ENCODE measurements around the gene FMNL2.
A peak's percentile ranks its signal among the peaks of the same experiment; 100 is the strongest.

The FMNL2 gene

GRCh38 chr2:152309352-152310214 is 25.4 kb upstream of the FMNL2 start:
- H3K18ac ChIP-seq (ENCODE audit: low read depth in 1 of 2, low read length in 2 of 2): no peak overlapping the region
- H4K91ac ChIP-seq (ENCODE audit: low read length): no peak overlapping the region
- no peak overlapping the region for H3K4me3 ChIP-seq (ENCODE audit: insufficient read depth in 1 of 2, low read depth in 1 of 2, low read length in 2 of 2)
- no peaks in the 10 kb centered on the region for H3K36me3 ChIP-seq (ENCODE audit: control insufficient read depth in 1 of 2, insufficient read depth in 2 of 2, low read depth in 1 of 2, low read length in 2 of 2)
- H2BK12ac ChIP-seq (ENCODE audit: low read length in 2 of 2): no peak overlapping the region
- no peaks in the 10 kb centered on the region for H3K9me3 ChIP-seq (ENCODE audit: control insufficient read depth, low read length)
- no peak overlapping the region for H2BK15ac ChIP-seq (ENCODE audit: low read depth, poor library complexity, severe bottlenecking)
- H3K4ac ChIP-seq (ENCODE audit: low read depth in 1 of 2, low read length in 2 of 2): no peak overlapping the region
- H2BK5ac ChIP-seq (ENCODE audit: low read depth, low read length, poor library complexity, severe bottlenecking): no peak overlapping the region
- no peak overlapping the region for H3K9ac ChIP-seq (ENCODE audit: low read length)
- H3K79me1 ChIP-seq (replicated peaks; ENCODE audit: low read length, poor library complexity, severe bottlenecking): no peaks in the 10 kb centered on the region
- no peak overlapping the region for H2BK120ac ChIP-seq (ENCODE audit: low read depth, low read length)
- no peak overlapping the region for H3K23ac ChIP-seq (ENCODE audit: low read length in 2 of 2)
- no peaks in the 10 kb centered on the region for H3K27me3 ChIP-seq (ENCODE audit: control insufficient read depth in 1 of 2, insufficient read depth in 1 of 2, low read length in 2 of 2)
- H2AK5ac ChIP-seq (ENCODE audit: low read length, severe bottlenecking): no peak overlapping the region
- WGBS: 72% methylated on average over 11 of the region's 13 CpGs
- no peak overlapping the region for H4K8ac ChIP-seq (ENCODE audit: low read length)
- H3K14ac ChIP-seq (ENCODE audit: low read length in 2 of 2): no peak overlapping the region
- no peaks in the 10 kb centered on the region for H3K4me1 ChIP-seq (ENCODE audit: control insufficient read depth, insufficient read depth, low read depth, low read length)
- no peak overlapping the region for H3K27ac ChIP-seq (ENCODE audit: low read length, poor library complexity, severe bottlenecking)
- H3K4me2 ChIP-seq (ENCODE audit: low read length, poor library complexity, severe bottlenecking): no peak overlapping the region
- H2AFZ ChIP-seq (ENCODE audit: low read depth, low read length): no peak overlapping the region
- no peak for DNase-seq

- H3K79me1 ChIP-seq (replicated peaks; ENCODE audit: low read length, poor library complexity, severe bottlenecking): no peaks in the 10 kb centered on the region
- WGBS: 69% methylated on average over 3 of the region's 3 CpGs
- no peak overlapping the region for H2AFZ ChIP-seq (ENCODE audit: low read depth, low read length)
- H4K91ac ChIP-seq (ENCODE audit: low read length): no peak overlapping the region
- no peak overlapping the region for H4K8ac ChIP-seq (ENCODE audit: low read length)
- no peak overlapping the region for H3K18ac ChIP-seq (ENCODE audit: low read depth in 1 of 2, low read length in 2 of 2)
- no peak overlapping the region for H3K9ac ChIP-seq (ENCODE audit: low read length)
- no peak overlapping the region for H2AK5ac ChIP-seq (ENCODE audit: low read length, severe bottlenecking)
- no peaks in the 10 kb centered on the region for H3K36me3 ChIP-seq (ENCODE audit: control insufficient read depth in 1 of 2, insufficient read depth in 2 of 2, low read depth in 1 of 2, low read length in 2 of 2)
- no peaks in the 10 kb centered on the region for H3K27me3 ChIP-seq (ENCODE audit: control insufficient read depth in 1 of 2, insufficient read depth in 1 of 2, low read length in 2 of 2)
- no peak overlapping the region for H3K4me3 ChIP-seq (ENCODE audit: insufficient read depth in 1 of 2, low read depth in 1 of 2, low read length in 2 of 2)
- H2BK15ac ChIP-seq (ENCODE audit: low read depth, poor library complexity, severe bottlenecking): no peak overlapping the region
- no peak overlapping the region for H2BK120ac ChIP-seq (ENCODE audit: low read depth, low read length)
- H3K4me1 ChIP-seq (ENCODE audit: control insufficient read depth, insufficient read depth, low read depth, low read length): no peaks in the 10 kb centered on the region
- no peak overlapping the region for H2BK12ac ChIP-seq (ENCODE audit: low read length in 2 of 2)
- no peak overlapping the region for H2BK5ac ChIP-seq (ENCODE audit: low read depth, low read length, poor library complexity, severe bottlenecking)
- DNase-seq: peak; percentile 34
- no peak overlapping the region for H3K27ac ChIP-seq (ENCODE audit: low read length, poor library complexity, severe bottlenecking)
- no peak overlapping the region for H3K14ac ChIP-seq (ENCODE audit: low read length in 2 of 2)
- H3K9me3 ChIP-seq (ENCODE audit: control insufficient read depth, low read length): peaks cover 19% of the 10 kb centered on the region
- H3K4ac ChIP-seq (ENCODE audit: low read depth in 1 of 2, low read length in 2 of 2): no peak overlapping the region
- no peak overlapping the region for H3K23ac ChIP-seq (ENCODE audit: low read length in 2 of 2)
- H3K4me2 ChIP-seq (ENCODE audit: low read length, poor library complexity, severe bottlenecking): no peak overlapping the region
Observed at GRCh38 chr2:152319822-152320570, 15.0 kb upstream of the FMNL2 start.

GRCh38 chr2:152320814-152321213 is 14.2 kb upstream of the FMNL2 start:
- H3K4me1 ChIP-seq (ENCODE audit: control insufficient read depth, insufficient read depth, low read depth, low read length): no peaks in the 10 kb centered on the region
- peaks cover 12% of the 10 kb centered on the region for H3K9me3 ChIP-seq (ENCODE audit: control insufficient read depth, low read length)
- H3K9ac ChIP-seq (ENCODE audit: low read length): no peak overlapping the region
- H4K91ac ChIP-seq (ENCODE audit: low read length): no peak overlapping the region
- WGBS: 82% methylated on average over 3 of the region's 5 CpGs
- no peak overlapping the region for H2BK120ac ChIP-seq (ENCODE audit: low read depth, low read length)
- H4K8ac ChIP-seq (ENCODE audit: low read length): no peak overlapping the region
- H2AK5ac ChIP-seq (ENCODE audit: low read length, severe bottlenecking): no peak overlapping the region
- H3K4ac ChIP-seq (ENCODE audit: low read depth in 1 of 2, low read length in 2 of 2): no peak overlapping the region
- H3K4me2 ChIP-seq (ENCODE audit: low read length, poor library complexity, severe bottlenecking): no peak overlapping the region
- no peak overlapping the region for H3K23ac ChIP-seq (ENCODE audit: low read length in 2 of 2)
- DNase-seq: no peak
- H3K27ac ChIP-seq (ENCODE audit: low read length, poor library complexity, severe bottlenecking): no peak overlapping the region
- no peak overlapping the region for H2AFZ ChIP-seq (ENCODE audit: low read depth, low read length)
- H2BK5ac ChIP-seq (ENCODE audit: low read depth, low read length, poor library complexity, severe bottlenecking): no peak overlapping the region
- H3K79me1 ChIP-seq (replicated peaks; ENCODE audit: low read length, poor library complexity, severe bottlenecking): no peaks in the 10 kb centered on the region
- H2BK15ac ChIP-seq (ENCODE audit: low read depth, poor library complexity, severe bottlenecking): no peak overlapping the region
- H3K14ac ChIP-seq (ENCODE audit: low read length in 2 of 2): no peak overlapping the region
- H3K36me3 ChIP-seq (ENCODE audit: control insufficient read depth in 1 of 2, insufficient read depth in 2 of 2, low read depth in 1 of 2, low read length in 2 of 2): no peaks in the 10 kb centered on the region
- no peak overlapping the region for H2BK12ac ChIP-seq (ENCODE audit: low read length in 2 of 2)
- no peaks in the 10 kb centered on the region for H3K27me3 ChIP-seq (ENCODE audit: control insufficient read depth in 1 of 2, insufficient read depth in 1 of 2, low read length in 2 of 2)
- H3K18ac ChIP-seq (ENCODE audit: low read depth in 1 of 2, low read length in 2 of 2): no peak overlapping the region
- H3K4me3 ChIP-seq (ENCODE audit: insufficient read depth in 1 of 2, low read depth in 1 of 2, low read length in 2 of 2): no peak overlapping the region

GRCh38 chr2:152322222-152322621 is 12.8 kb upstream of the FMNL2 start:
- Histone ChIP-seq H3K23ac (ENCODE audit: low read length in 2 of 2) (no peak overlapping the region), H3K79me1 (replicated peaks; ENCODE audit: low read length, poor library complexity, severe bottlenecking) (no peaks in the 10 kb centered on the region)

More at GRCh38 chr2:152322222-152322621, 12.8 kb upstream of the FMNL2 start:
- Histone ChIP-seq H3K27me3 (ENCODE audit: control insufficient read depth in 1 of 2, insufficient read depth in 1 of 2, low read length in 2 of 2) (no peaks in the 10 kb centered on the region), H2AFZ (ENCODE audit: low read depth, low read length) (no peak overlapping the region), H3K4me1 (ENCODE audit: control insufficient read depth, insufficient read depth, low read depth, low read length) (no peaks in the 10 kb centered on the region), H3K4me3 (ENCODE audit: insufficient read depth in 1 of 2, low read depth in 1 of 2, low read length in 2 of 2) (no peak overlapping the region), H3K14ac (ENCODE audit: low read length in 2 of 2) (no peak overlapping the region), H3K36me3 (ENCODE audit: control insufficient read depth in 1 of 2, insufficient read depth in 2 of 2, low read depth in 1 of 2, low read length in 2 of 2) (no peaks in the 10 kb centered on the region), H3K4me2 (ENCODE audit: low read length, poor library complexity, severe bottlenecking) (no peak overlapping the region), H3K27ac (ENCODE audit: low read length, poor library complexity, severe bottlenecking) (no peak overlapping the region), H2BK5ac (ENCODE audit: low read depth, low read length, poor library complexity, severe bottlenecking) (no peak overlapping the region), H4K91ac (ENCODE audit: low read length) (no peak overlapping the region), H3K18ac (ENCODE audit: low read depth in 1 of 2, low read length in 2 of 2) (no peak overlapping the region), H2BK12ac (ENCODE audit: low read length in 2 of 2) (no peak overlapping the region), H2AK5ac (ENCODE audit: low read length, severe bottlenecking) (no peak overlapping the region), H3K9ac (ENCODE audit: low read length) (no peak overlapping the region), H3K9me3 (ENCODE audit: control insufficient read depth, low read length) (peaks cover 3% of the 10 kb centered on the region), H2BK15ac (ENCODE audit: low read depth, poor library complexity, severe bottlenecking) (no peak overlapping the region), H4K8ac (ENCODE audit: low read length) (no peak overlapping the region), H2BK120ac (ENCODE audit: low read depth, low read length) (no peak overlapping the region), H3K4ac (ENCODE audit: low read depth in 1 of 2, low read length in 2 of 2) (no peak overlapping the region)
- 76% methylated on average over 3 of the region's 4 CpGs for WGBS
- no peak for DNase-seq

Data from mesenchymal stem cell (in vitro differentiated cells and primary cell).